Ovary (tissue), 3 donors: ENCODE data around the gene PAK5.

ENCODE experiments used
- EP300 ChIP-seq: sonication (generic); formaldehyde crosslinking; IDR thresholded peaks from one replicate; pipeline ENCODE4 v1.6.1; 2017; ENCODE audit warnings: antibody characterized with exemption
- TF ChIP-seq, protein P1 (sequence below), 3 donors: fragments of 450-650 bp in 2 of 3; fragments of 200-600 bp in 1 of 3; IDR thresholded peaks; one replicate each; pipeline versions ENCODE4 v1.5.1 to v1.8.0; 2016 to 2022; ENCODE audit warnings: antibody characterized with exemption in 3 of 3, mild to moderate bottlenecking in 1 of 3
- donor health status: DM: no; HTN: no; CAD: no.

DNA sequence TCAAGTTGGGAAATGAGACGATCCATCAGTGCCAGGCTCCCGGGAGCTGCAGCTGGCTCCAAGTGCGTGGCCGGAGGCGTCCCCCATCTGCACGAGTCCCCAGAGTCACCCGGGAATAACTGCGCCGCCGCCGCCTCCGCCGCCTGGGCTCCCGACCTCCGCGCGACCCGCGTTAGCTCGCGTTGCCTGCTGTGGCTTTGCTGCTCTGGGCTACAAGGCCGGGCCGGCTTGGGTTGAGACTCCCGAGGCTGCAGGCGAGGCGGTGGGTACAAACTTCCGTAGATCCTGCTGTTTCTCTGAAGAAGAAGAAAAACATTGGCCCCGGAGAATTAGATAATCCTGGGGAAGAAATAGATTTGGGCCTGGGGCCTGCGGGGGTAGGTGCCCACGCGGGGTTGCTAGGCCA, 331.9 kb downstream of the PAK5 start:
- TF ChIP-seq, protein P1, sequence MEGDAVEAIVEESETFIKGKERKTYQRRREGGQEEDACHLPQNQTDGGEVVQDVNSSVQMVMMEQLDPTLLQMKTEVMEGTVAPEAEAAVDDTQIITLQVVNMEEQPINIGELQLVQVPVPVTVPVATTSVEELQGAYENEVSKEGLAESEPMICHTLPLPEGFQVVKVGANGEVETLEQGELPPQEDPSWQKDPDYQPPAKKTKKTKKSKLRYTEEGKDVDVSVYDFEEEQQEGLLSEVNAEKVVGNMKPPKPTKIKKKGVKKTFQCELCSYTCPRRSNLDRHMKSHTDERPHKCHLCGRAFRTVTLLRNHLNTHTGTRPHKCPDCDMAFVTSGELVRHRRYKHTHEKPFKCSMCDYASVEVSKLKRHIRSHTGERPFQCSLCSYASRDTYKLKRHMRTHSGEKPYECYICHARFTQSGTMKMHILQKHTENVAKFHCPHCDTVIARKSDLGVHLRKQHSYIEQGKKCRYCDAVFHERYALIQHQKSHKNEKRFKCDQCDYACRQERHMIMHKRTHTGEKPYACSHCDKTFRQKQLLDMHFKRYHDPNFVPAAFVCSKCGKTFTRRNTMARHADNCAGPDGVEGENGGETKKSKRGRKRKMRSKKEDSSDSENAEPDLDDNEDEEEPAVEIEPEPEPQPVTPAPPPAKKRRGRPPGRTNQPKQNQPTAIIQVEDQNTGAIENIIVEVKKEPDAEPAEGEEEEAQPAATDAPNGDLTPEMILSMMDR (IDR thresholded peaks at IDR 0.05) = no peak
- no peak for TF ChIP-seq EP300
